ENCODE results near the gene BEX3.

DNA sequence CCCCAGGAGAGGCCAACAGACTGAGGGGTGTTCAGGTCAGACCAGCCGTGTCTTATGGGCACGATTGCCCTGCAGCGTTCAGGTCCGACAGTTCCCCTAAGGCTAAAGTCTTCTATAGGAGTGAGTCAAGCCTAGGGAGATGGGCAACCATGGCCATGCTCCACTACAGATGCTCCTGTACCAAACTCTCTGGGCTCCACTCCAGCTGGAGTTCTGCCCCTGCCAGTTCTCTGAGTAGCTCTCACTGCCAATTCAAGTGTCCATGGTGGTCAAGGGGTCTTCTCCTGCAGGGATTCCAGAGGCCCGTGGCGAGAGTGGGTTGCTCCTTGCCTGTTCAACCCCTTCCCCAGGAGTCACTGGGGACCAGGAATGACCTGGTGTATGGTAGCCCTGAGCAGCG lies 38.2 kb downstream of the BEX3 start:
- TF ChIP-seq ZNF274 (IDR thresholded peaks at IDR 0.05; ENCODE audit: low read depth, low read length), result no peak
- TF ChIP-seq YY1 (IDR thresholded peaks at IDR 0.05; ENCODE audit: insufficient read depth, insufficient read length), result no peak
